Heart left ventricle (tissue), 13 donors: ENCODE measurements around the gene EXD3.

Experiments used
- CTCF ChIP-seq, 12 donors: fragments of 200-600 bp; sonication (generic) in 4 of 12; IDR thresholded peaks; one replicate each; pipeline versions ENCODE4 v1.5.0 to v1.8.0; 2018 to 2022; ENCODE audit warnings: antibody characterized with exemption in 12 of 12, mild to moderate bottlenecking in 5 of 12
- POLR2A ChIP-seq, 2 donors: fragments of 450-650 bp; IDR thresholded peaks; one replicate each; pipeline ENCODE4 v1.6.1; 2017; ENCODE audit warnings: antibody characterized with exemption in 2 of 2, mild to moderate bottlenecking in 2 of 2, moderate library complexity in 2 of 2
- donor health status: ischemic (EF 13 %, LVEDD 7.1; RV severe dilation, severe dysfunction).
- donor health status: DM: no; HTN: yes; CAD: no.
- donor health status: DM: no; HTN: no; CAD: no.
- donor health status: ischemic (EF 25% LVEDD 6.9; RV normal size, moderate dysfunction).
- donor health status: ischemic (EF 25% LVEDD 5.7; RV mildly dilated, moderate dysfunction).
- donor health status: ischemic (EF 35%, LVEDD 5.7; RV mildly dilated, moderate dysfunction).
- donor health status: nonischemic (EF 11% LVEDD 7.7; RV severe dilation, severe dysfunction).
- donor health status: DM: yes; HTN: yes; CAD: no.
- donor health status: PGD.
- donor health status: ischemic (EF 29% LVEDD 5.4; RV normal size, mild dysfunction).
- donor health status: nonischemic (EF 23%, LVEDD 6.1; RV moderate dilation, normal function).

- TF ChIP-seq CTCF (IDR thresholded peaks at IDR 0.05) (no peak), POLR2A (IDR thresholded peaks at IDR 0.05) (no peak)
Measured at GRCh38 chr9:137428311-137428630, 5.3 kb upstream of the EXD3 start.
